GM10248 (cell line): Measurements from ENCODE around the gene CFAP69.

Experiments
- CTCF ChIA-PET: fragments of 300-600 bp; sonication (Branson Sonifier 250); formaldehyde crosslinking; extraction: SDS; loops from one replicate; lab custom pipeline; 2021; ENCODE audit warnings: antibody characterized with exemption; lab: Yijun Ruan, JAX
- POLR2A ChIA-PET: fragments of 350-650 bp; sonication (Branson Sonifier 250); formaldehyde crosslinking; extraction: SDS; loops from one replicate; lab custom pipeline; 2020; ENCODE audit warnings: antibody characterized with exemption; lab: Yijun Ruan, JAX
- DNase-seq: peaks from one replicate; pipeline ENCODE4 v3.0.0; 2012; ENCODE audit errors: extremely low spot score
- TF ChIP-seq, protein P1 (sequence below): IDR thresholded peaks from 2 replicates; pipeline ENCODE4 v1.5.1; 2012; ENCODE audit warnings: mild to moderate bottlenecking, low read depth; ENCODE audit errors: extremely low read depth, missing control alignments, control extremely low read depth

CFAP69 gene

GRCh38 chr7:90271753-90272152, 26.8 kb downstream of the CFAP69 start:
- no peak for DNase-seq
- ChIA-PET POLR2A (no interaction called here), CTCF (no interaction called here)
- TF ChIP-seq, protein P1, sequence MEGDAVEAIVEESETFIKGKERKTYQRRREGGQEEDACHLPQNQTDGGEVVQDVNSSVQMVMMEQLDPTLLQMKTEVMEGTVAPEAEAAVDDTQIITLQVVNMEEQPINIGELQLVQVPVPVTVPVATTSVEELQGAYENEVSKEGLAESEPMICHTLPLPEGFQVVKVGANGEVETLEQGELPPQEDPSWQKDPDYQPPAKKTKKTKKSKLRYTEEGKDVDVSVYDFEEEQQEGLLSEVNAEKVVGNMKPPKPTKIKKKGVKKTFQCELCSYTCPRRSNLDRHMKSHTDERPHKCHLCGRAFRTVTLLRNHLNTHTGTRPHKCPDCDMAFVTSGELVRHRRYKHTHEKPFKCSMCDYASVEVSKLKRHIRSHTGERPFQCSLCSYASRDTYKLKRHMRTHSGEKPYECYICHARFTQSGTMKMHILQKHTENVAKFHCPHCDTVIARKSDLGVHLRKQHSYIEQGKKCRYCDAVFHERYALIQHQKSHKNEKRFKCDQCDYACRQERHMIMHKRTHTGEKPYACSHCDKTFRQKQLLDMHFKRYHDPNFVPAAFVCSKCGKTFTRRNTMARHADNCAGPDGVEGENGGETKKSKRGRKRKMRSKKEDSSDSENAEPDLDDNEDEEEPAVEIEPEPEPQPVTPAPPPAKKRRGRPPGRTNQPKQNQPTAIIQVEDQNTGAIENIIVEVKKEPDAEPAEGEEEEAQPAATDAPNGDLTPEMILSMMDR = no peak

DNA sequence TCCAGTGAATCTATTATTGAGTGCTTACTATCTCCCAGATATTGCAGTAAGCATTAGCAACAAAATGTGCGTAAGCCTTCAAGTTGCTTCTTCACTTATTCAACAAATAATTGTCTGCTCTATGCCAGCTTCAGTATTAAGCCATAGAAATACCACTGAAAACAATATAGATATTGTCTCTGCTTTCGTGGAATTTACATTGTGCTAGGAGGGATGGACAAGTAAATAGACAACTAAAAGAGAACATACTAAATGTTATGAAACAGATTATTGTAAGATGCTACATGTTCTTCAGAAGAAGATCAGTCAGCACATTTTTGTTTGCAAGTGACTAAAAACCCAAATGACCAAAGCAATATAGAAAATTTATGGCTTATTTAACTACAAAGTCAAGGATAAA, 27.3 kb downstream of the CFAP69 start:
- TF ChIP-seq, protein P1 = no peak
- ChIA-PET CTCF (no interaction called here), POLR2A (no interaction called here)
- no peak for DNase-seq

DNA sequence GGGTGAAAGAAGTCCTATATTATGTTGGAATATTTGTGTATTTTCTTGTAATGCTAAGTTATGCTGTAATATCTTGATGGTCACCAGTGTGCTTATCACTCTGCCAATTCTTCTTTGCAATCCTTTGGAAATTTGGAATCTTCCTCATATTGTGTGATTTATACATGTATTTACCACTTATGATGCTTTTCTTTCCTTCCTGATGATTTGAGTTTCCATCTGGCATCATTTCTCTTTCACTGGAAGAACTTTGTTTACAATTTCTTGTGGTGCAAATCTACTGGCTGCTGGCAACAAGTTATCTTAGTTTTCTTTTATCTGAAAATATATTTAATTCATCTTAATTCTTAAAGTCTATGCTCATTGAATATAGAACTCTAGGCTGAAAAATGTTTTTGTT, 29.2 kb downstream of the CFAP69 start:
- ChIA-PET POLR2A (no interaction called here), CTCF (interaction anchor here (1.0 kb wide), 1 partner anchor 10 kb away, joined by 3 read pairs; no protein-coding TSS in a partner anchor)

DNA sequence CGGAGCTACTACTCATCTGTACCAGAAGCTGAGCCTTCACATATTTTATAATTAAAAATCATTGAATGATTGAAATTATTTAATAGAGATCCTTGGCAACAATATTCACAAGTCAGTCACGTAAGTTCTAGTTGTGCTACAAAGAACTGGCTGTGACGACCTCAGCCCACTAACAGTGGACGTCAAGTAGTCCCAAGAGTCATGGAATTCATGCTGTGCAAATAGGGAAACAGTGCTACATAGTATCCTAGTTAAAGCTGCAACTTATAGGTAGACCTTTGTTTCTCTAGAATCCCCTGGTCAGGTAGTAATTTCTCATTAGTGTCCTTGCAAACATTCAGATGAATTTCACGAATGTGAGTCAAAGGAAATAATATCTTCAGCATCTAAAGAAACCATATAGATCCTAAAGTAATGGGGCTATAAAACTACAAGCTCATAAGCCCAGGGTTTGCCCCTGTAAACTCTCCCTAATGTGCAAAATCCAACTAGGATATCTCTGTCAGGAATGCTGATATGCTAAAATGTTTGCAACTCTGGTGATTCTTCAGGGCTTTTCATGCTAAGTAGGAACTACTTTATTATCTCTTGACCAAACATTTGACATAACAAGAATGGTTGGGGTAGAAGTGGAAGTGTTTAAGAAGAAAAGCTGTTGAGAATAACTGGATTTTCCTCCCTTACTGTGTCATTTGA, 31.2 kb downstream of the CFAP69 start:
- POLR2A ChIA-PET = no interaction called here
- TF ChIP-seq, protein P1 = no peak
- DNase-seq = no peak
- CTCF ChIA-PET = interaction anchor here (1.0 to 1.9 kb wide), 6 partner anchors 9 to 153 kb away, joined by 3 to 7 read pairs (median 3); no protein-coding TSS in a partner anchor

More for the DNA sequence above, 29.2 kb downstream of the CFAP69 start:
- DNase-seq = no peak
- TF ChIP-seq, protein P1 = no peak

- DNase-seq = no peak
- TF ChIP-seq, protein P1 = no peak
- ChIA-PET CTCF (no interaction called here), POLR2A (no interaction called here)
These were observed 43.2 kb downstream of the CFAP69 start for GRCh38 chr7:90288154-90288553.

DNA sequence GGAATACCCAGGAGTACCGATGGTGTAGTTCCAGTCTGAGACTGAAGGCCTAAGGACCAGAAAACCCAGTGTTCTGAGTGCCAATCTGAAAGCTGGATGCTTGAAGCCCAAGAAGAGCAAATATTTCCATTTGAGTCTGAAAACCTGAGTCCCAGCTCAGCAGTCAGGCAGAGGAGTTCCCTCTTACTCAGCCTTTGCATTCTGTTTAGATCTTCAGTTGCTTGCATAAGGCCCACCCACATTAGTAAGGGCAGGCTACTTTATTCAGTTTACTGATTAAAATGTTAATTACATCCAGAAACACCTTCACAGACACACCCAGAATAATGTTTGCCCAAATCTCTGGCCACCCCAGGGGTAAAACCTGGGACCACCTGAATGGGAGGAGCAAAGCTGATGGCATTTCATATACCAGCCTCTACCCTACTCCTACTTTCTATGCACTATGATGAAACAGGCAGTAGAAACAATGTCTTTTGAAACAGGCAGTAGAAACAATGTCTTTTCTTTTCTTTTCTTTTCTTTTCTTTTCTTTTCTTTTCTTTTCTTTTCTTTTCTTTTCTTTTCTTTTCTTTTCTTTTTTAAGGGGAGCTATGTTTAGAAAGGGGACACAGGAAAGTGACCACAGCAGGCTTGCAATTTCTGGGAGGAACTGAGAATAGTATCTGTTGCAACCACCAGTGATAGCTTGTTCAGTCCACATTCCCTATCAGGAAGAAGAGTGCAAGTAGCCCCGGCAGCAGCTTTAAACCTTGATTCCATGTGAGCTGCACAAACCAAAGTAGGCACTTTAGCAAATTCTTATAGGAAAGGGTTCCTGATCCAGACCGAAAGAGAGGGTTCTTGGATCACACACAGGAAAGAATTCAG, 45.5 kb downstream of the CFAP69 start:
- POLR2A ChIA-PET = interaction anchor here (0.6 kb wide), 1 partner anchor 1311 kb away, joined by 3 read pairs; no protein-coding TSS in a partner anchor
- TF ChIP-seq, protein P1 = no peak
- no peak for DNase-seq
- CTCF ChIA-PET = interaction anchor here (0.9 to 1.9 kb wide), 4 partner anchors 13 to 137 kb away, joined by 3 to 6 read pairs (median 4); no protein-coding TSS in a partner anchor
